Endothelial cell (in vitro differentiated cells): ENCODE measurements around the gene CCDC18. TPM values are rescaled to one million over a fixed set of nuclear protein-coding genes. Genes with fewer than 3 reads are reported as not detected.
"Not testable (repeated sequence)": the region's sequence is repeated elsewhere in the genome, so short reads cannot be mapped to it uniquely, and the experiment has no call there.

Source experiments
- DNase-seq: peaks from one replicate; pipeline ENCODE4 v3.0.0; 2021; ENCODE audit warnings: low spot score
- H3K27ac Mint-ChIP-seq: one replicate; pipeline ENCODE4 v1.8.0; 2021; ENCODE audit warnings: mixed read lengths, inconsistent platforms; ENCODE audit not compliant: unreplicated experiment
- H3K27me3 Mint-ChIP-seq: one replicate; pipeline ENCODE4 v1.8.0; 2021; ENCODE audit warnings: mild to moderate bottlenecking, moderate library complexity, mixed read lengths, inconsistent platforms; ENCODE audit not compliant: unreplicated experiment
- H3K36me3 Mint-ChIP-seq: one replicate; pipeline ENCODE4 v1.8.0; 2021; ENCODE audit warnings: mild to moderate bottlenecking, low read depth, mixed read lengths, inconsistent platforms; ENCODE audit not compliant: unreplicated experiment
- H3K4me1 Mint-ChIP-seq: one replicate; pipeline ENCODE4 v1.8.0; 2021; ENCODE audit warnings: mild to moderate bottlenecking, mixed read lengths, inconsistent platforms; ENCODE audit not compliant: unreplicated experiment
- H3K4me3 Mint-ChIP-seq: one replicate; pipeline ENCODE4 v1.8.0; 2021; ENCODE audit warnings: mild to moderate bottlenecking, mixed read lengths, inconsistent platforms; ENCODE audit not compliant: unreplicated experiment
- H3K9me3 Mint-ChIP-seq: one replicate; pipeline ENCODE4 v1.8.0; 2021; ENCODE audit warnings: mixed read lengths, inconsistent platforms; ENCODE audit not compliant: unreplicated experiment
- CTCF ChIP-seq: fragments of 200-600 bp; sonication (generic); IDR thresholded peaks from one replicate; pipeline ENCODE4 v1.5.0; 2021; ENCODE audit warnings: antibody characterized with exemption; ENCODE audit not compliant: unreplicated experiment
- total RNA-seq: library from RNA; stranded (reverse); fragmentation: NEBNext Ultra II Directional; extraction: Animal tissue kit (Norgen Biotek cat#: 25700); gene quantifications from one replicate; pipeline ENCODE4 v1.2.1, GENCODE V29; 2021; ENCODE audit not compliant: unreplicated experiment

The CCDC18 gene
- total RNA-seq, 1 donor from 2014 or later: 10.4 TPM

GRCh38 chr1:93206567-93206954 lies 26.0 kb downstream of the CCDC18 start:
- no peak for DNase-seq
- Mint-ChIP-seq H3K27me3 (no peaks in the 10 kb centered on the region), H3K4me3 (no peak overlapping the region), H3K4me1 (no peaks in the 10 kb centered on the region), H3K9me3 (no peaks in the 10 kb centered on the region), H3K36me3 (no peaks in the 10 kb centered on the region), H3K27ac (no peak overlapping the region)
- no peak for TF ChIP-seq CTCF

- Mint-ChIP-seq H3K4me3 (no peak overlapping the region), H3K9me3 (no peaks in the 10 kb centered on the region), H3K27me3 (no peaks in the 10 kb centered on the region), H3K27ac (no peak overlapping the region), H3K36me3 (peaks cover under 1% of the 10 kb centered on the region), H3K4me1 (no peaks in the 10 kb centered on the region)
- no peak for DNase-seq
- TF ChIP-seq CTCF: no peak
Measured at GRCh38 chr1:93207211-93207610, 26.7 kb downstream of the CCDC18 start.

GRCh38 chr1:93215322-93215721 lies 34.8 kb downstream of the CCDC18 start:
- H3K4me1 Mint-ChIP-seq: no peaks in the 10 kb centered on the region
- no peak overlapping the region for H3K4me3 Mint-ChIP-seq
- H3K9me3 Mint-ChIP-seq: no peaks in the 10 kb centered on the region
- no peak for TF ChIP-seq CTCF
- H3K27me3 Mint-ChIP-seq: no peaks in the 10 kb centered on the region
- no peak for DNase-seq
- H3K36me3 Mint-ChIP-seq: peaks cover 17% of the 10 kb centered on the region
- no peak overlapping the region for H3K27ac Mint-ChIP-seq

GRCh38 chr1:93219443-93219842 lies 38.9 kb downstream of the CCDC18 start:
- H3K4me1 Mint-ChIP-seq: no peaks in the 10 kb centered on the region
- H3K9me3 Mint-ChIP-seq: no peaks in the 10 kb centered on the region
- H3K27ac Mint-ChIP-seq: no peak overlapping the region
- no peaks in the 10 kb centered on the region for H3K27me3 Mint-ChIP-seq
- H3K36me3 Mint-ChIP-seq: peaks cover 11% of the 10 kb centered on the region
- no peak overlapping the region for H3K4me3 Mint-ChIP-seq
- TF ChIP-seq CTCF: no peak
- no peak for DNase-seq

- H3K36me3 Mint-ChIP-seq: peaks cover 11% of the 10 kb centered on the region
- DNase-seq, H3K27me3 Mint-ChIP-seq, H3K27ac Mint-ChIP-seq, H3K4me3 Mint-ChIP-seq, H3K9me3 Mint-ChIP-seq, H3K4me1 Mint-ChIP-seq: not testable (repeated sequence)
Measured at GRCh38 chr1:93220716-93221115, 40.2 kb downstream of the CCDC18 start.

- Mint-ChIP-seq H3K4me1 (no peaks in the 10 kb centered on the region), H3K27me3 (no peaks in the 10 kb centered on the region), H3K9me3 (no peaks in the 10 kb centered on the region), H3K27ac (no peak overlapping the region), H3K36me3 (peaks cover 16% of the 10 kb centered on the region), H3K4me3 (no peak overlapping the region)
- DNase-seq: no peak
- TF ChIP-seq CTCF: no peak
Measured at GRCh38 chr1:93221913-93222312, 41.4 kb downstream of the CCDC18 start.
